RWPE1 (cell line): ENCODE results near the gene PCBP3.

Source experiments
- CTCF ChIA-PET: fragments of 350-600 bp; sonication (Branson Sonifier 250); formaldehyde crosslinking; extraction: SDS; loops from one replicate; lab custom pipeline; 2021; lab: Yijun Ruan, JAX
- POLR2A ChIA-PET: fragments of 400-600 bp; formaldehyde crosslinking; extraction: SDS; loops from one replicate; lab custom pipeline; 2020; ENCODE audit warnings: antibody characterized with exemption; ENCODE audit not compliant: low non-redundant PET; lab: Yijun Ruan, JAX
- DNase-seq: peaks from one replicate; pipeline ENCODE4 v3.0.0; 2012; ENCODE audit warnings: low spot score
- H3K27ac ChIP-seq: fragments of 450-650 bp; 2 replicates; pipeline ENCODE4 v1.5.1; 2017
- CTCF ChIP-seq: fragments of 450-650 bp; conservative IDR thresholded peaks from 2 replicates; pipeline ENCODE4 v1.5.1; 2017; ENCODE audit warnings: low read depth, mild to moderate bottlenecking

Gene PCBP3

GRCh38 chr21:45768011-45768739 lies 124.7 kb downstream of the PCBP3 start:
- ChIA-PET CTCF (interaction anchor here (0.6 kb wide), 1 partner anchor 474 kb away, joined by 5 read pairs; no protein-coding TSS in a partner anchor), POLR2A (no interaction called here)
- TF ChIP-seq CTCF: no peak
- no peak overlapping the region for H3K27ac ChIP-seq
- DNase-seq: no peak

GRCh38 chr21:45768740-45769048 lies 125.2 kb downstream of the PCBP3 start:
- DNase-seq: no peak
- no peak for TF ChIP-seq CTCF
- H3K27ac ChIP-seq: no peak overlapping the region
- ChIA-PET POLR2A (no interaction called here), CTCF (interaction anchor here (0.6 kb wide), 1 partner anchor 474 kb away, joined by 5 read pairs; no protein-coding TSS in a partner anchor)

- no peak for DNase-seq
- ChIA-PET CTCF (no interaction called here), POLR2A (no interaction called here)
- no peak for TF ChIP-seq CTCF
- no peak overlapping the region for H3K27ac ChIP-seq
Observed at GRCh38 chr21:45769294-45769693, 125.8 kb downstream of the PCBP3 start.

GRCh38 chr21:45769896-45770295 lies 126.4 kb downstream of the PCBP3 start:
- CTCF ChIA-PET: interaction anchor here (0.6 kb wide), 1 partner anchor 174 kb away, joined by 3 read pairs; no protein-coding TSS in a partner anchor
- POLR2A ChIA-PET: no interaction called here
- no peak for DNase-seq
- no peak for TF ChIP-seq CTCF
- H3K27ac ChIP-seq: no peak overlapping the region

GRCh38 chr21:45772180-45772579 lies 128.7 kb downstream of the PCBP3 start:
- TF ChIP-seq CTCF: no peak
- H3K27ac ChIP-seq: no peak overlapping the region
- DNase-seq: no peak
- ChIA-PET POLR2A (no interaction called here), CTCF (no interaction called here)

GRCh38 chr21:45774291-45774690 lies 130.8 kb downstream of the PCBP3 start:
- CTCF ChIA-PET: no interaction called here
- no peak for DNase-seq
- H3K27ac ChIP-seq: no peak overlapping the region
- no peak for TF ChIP-seq CTCF
- POLR2A ChIA-PET: no interaction called here
